Prostate gland (tissue), 2 donors: ENCODE data around the gene KIAA1755. TPM values are rescaled to one million over a fixed set of nuclear protein-coding genes. Genes with fewer than 3 reads are reported as not detected.

Source experiments
- DNase-seq: peaks from one replicate; pipeline ENCODE4 v3.0.0-alpha.2; 2019; ENCODE audit warnings: low spot score
- H3K27ac ChIP-seq, 2 donors: fragments of 200-600 bp; sonication (generic); 2 replicates each; pipeline ENCODE4 v1.5.1; 2017 to 2019
- H3K27me3 ChIP-seq: fragments of 200-600 bp; sonication (generic); replicated peaks from 2 replicates; pipeline ENCODE4 v1.5.1; 2019; ENCODE audit not compliant: insufficient read depth
- H3K36me3 ChIP-seq, 2 donors: fragments of 200-600 bp; sonication (generic); 1 replicate in 1 of 2; 2 replicates in 1 of 2; pipeline versions ENCODE4 v1.5.1 to v1.8.1; 2017 to 2019
- H3K4me1 ChIP-seq: fragments of 200-600 bp; sonication (generic); replicated peaks from 2 replicates; pipeline ENCODE4 v1.5.1; 2019
- H3K4me3 ChIP-seq, 2 donors: fragments of 200-600 bp; sonication (generic); 2 replicates each; pipeline ENCODE4 v1.5.1; 2017 to 2019
- H3K9me3 ChIP-seq: fragments of 200-600 bp; sonication (generic); 2 replicates; pipeline ENCODE4 v1.5.1; 2017
- POLR2A ChIP-seq: fragments of 450-650 bp; IDR thresholded peaks from one replicate; pipeline ENCODE4 v1.6.1; 2016; ENCODE audit warnings: antibody characterized with exemption, mild to moderate bottlenecking
- POLR2AphosphoS5 ChIP-seq: sonication (generic); formaldehyde crosslinking; IDR thresholded peaks from one replicate; pipeline ENCODE4 v1.6.1; 2017; ENCODE audit warnings: antibody characterized with exemption
- WGBS: methylation state at CpG from one replicate; pipeline ENCODE4 v1.1.5; 2018; 5-methylcytosine and 5-hydroxymethylcytosine counted together
- intact Hi-C: fragments of 100-400 bp; cut with DNase I; formaldehyde crosslinking; loops from one replicate; pipeline ENCODE4 v1.14.2; 2022
- total RNA-seq, 2 donors: library from RNA; depleted of rRNA; stranded (reverse); fragments of >200 nt; gene quantifications; one replicate each; pipeline ENCODE4 v1.1.0, GENCODE V29; 2016
- TF ChIP-seq, protein P1 (sequence below), 4 experiments: fragments of 200-600 bp in 2 of 4; fragments of 450-650 bp in 2 of 4; sonication (generic) in 2 of 4; IDR thresholded peaks; 1 replicate in 3 of 4; 2 replicates in 1 of 4; pipeline ENCODE4 v1.5.1; 2016 to 2019; ENCODE audit warnings: antibody characterized with exemption in 4 of 4, mild to moderate bottlenecking in 2 of 4, moderate library complexity in 2 of 4

KIAA1755 gene
- total RNA-seq, 2 donors from 2014 or later, result 5.0 to 10.8 TPM

DNA sequence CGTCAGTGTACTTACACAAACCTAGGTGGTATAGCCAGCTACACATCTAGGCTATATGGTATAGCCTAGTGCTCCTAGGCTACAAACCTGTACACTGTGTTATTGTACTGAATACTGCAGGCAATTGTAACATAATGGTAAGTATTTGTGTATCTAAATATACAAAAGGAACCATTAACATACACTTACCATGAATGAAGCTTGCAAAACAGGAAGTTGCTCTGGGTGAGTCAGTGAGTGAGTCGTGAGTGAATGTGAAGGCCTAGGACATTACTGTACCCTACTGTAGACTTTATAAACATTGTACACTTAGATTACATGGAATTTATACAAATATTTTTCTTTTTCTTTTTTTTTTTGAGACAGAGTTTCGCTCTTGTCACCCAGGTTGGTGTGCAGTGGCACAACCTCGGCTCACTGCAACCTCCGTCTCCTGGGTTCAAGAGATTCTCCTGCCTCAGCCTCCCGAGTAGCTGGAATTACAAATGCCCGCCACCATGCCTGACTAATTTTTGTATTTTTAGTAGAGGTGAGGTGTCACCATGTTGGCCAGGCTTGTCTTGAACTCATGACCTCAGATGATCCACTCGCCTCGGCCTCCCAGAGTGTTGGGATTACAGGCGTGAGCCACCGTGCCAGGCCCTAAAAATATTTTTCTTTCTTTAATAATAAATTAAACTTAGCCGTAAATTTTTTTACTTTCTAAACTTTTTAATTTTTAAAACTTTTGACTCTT lies 15.4 kb upstream of the KIAA1755 start:
- Histone ChIP-seq H3K4me1 (no peaks in the 10 kb centered on the region), H3K9me3 (no peaks in the 10 kb centered on the region), H3K27me3 (no peaks in the 10 kb centered on the region), H3K27ac (no peak overlapping the region), H3K36me3 (no peaks in the 10 kb centered on the region), H3K4me3 (no peak overlapping the region)
- 86% methylated on average over 12 of the region's 12 CpGs for WGBS
- TF ChIP-seq POLR2AphosphoS5 (no peak), POLR2A (no peak)
- intact Hi-C loops, result no loop called here
- no peak for DNase-seq

DNA sequence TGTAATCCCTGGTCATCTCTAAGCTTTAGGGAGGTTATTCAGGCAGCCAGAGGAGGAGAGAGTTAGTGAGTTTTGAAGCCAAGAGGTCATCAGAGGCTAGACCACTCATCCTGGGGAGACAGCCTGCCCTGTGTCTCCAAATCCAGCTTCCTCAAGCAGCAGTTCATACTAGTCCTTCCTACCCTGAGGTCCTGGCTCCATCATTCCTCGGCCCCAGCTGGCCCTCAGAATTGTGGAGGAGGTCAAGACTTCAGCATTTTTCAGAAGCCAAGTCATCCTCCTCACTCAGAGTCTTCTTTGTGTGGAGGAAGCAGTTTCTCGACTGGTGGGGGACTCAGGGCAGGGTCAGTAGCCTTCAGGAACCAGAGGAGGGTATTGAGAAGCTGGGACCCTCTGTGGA lies 12.4 kb upstream of the KIAA1755 start:
- WGBS, result 72% methylated on average over 2 of the region's 2 CpGs
- no peaks in the 10 kb centered on the region for H3K4me1 ChIP-seq
- H3K4me3 ChIP-seq, result no peak overlapping the region
- intact Hi-C loops, result no loop called here
- no peaks in the 10 kb centered on the region for H3K9me3 ChIP-seq
- DNase-seq, result no peak
- TF ChIP-seq POLR2AphosphoS5 (no peak), POLR2A (no peak)
- TF ChIP-seq, protein P1, sequence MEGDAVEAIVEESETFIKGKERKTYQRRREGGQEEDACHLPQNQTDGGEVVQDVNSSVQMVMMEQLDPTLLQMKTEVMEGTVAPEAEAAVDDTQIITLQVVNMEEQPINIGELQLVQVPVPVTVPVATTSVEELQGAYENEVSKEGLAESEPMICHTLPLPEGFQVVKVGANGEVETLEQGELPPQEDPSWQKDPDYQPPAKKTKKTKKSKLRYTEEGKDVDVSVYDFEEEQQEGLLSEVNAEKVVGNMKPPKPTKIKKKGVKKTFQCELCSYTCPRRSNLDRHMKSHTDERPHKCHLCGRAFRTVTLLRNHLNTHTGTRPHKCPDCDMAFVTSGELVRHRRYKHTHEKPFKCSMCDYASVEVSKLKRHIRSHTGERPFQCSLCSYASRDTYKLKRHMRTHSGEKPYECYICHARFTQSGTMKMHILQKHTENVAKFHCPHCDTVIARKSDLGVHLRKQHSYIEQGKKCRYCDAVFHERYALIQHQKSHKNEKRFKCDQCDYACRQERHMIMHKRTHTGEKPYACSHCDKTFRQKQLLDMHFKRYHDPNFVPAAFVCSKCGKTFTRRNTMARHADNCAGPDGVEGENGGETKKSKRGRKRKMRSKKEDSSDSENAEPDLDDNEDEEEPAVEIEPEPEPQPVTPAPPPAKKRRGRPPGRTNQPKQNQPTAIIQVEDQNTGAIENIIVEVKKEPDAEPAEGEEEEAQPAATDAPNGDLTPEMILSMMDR (IDR thresholded peaks at IDR 0.05), result no peak
- no peaks in the 10 kb centered on the region for H3K36me3 ChIP-seq
- no peak overlapping the region for H3K27ac ChIP-seq
- no peaks in the 10 kb centered on the region for H3K27me3 ChIP-seq

DNA sequence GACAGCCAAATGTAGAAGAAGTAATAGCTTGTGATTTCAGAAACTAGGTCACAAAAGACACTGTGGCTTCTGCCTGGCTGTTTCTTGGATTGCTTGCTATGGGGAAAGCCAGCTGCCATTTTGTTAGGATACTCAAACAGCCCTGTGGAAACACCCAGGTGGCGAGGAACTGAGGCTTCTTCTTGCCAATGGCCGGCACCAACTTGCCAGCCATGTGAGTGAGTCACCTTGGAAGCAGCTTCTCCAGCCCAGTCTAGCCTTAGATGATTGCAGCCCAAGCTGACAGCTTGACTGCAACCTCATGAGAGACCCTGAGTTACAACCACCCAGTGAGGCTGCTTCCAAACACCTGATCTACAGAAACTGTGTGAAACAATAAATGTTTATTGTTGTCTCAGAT lies 11.9 kb upstream of the KIAA1755 start:
- intact Hi-C loops, result no loop called here
- H3K27ac ChIP-seq, result no peak overlapping the region

DNA sequence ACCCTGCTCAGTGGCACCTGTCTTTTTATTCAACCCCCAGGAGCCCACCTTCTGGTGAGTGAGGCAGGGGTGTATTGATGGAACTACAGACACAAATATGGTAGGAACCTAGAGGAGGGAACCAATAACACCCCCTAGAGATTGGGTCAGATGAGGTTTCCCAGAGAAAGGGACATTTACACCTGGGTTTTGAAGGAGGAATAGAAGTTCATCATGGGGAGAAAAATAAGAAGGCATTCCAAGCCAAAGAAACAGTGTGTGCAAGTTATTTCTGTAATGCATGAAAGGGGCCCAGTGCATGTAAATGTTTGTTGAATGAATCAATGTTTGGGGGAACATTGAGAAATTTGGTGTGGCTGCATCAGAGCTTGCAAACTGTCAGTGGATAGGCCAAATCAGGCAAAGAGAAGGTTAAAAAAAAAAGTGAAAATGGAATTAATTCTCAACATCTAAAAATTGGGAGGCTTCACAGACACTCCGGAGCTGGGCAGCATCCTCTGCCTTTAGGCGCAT lies 11.1 kb upstream of the KIAA1755 start:
- 94% methylated on average over 2 of the region's 2 CpGs for WGBS
- DNase-seq, result no peak
- TF ChIP-seq, protein P1 (IDR thresholded peaks at IDR 0.05), result no peak
- TF ChIP-seq POLR2A (no peak), POLR2AphosphoS5 (no peak)
- no peak overlapping the region for H3K4me3 ChIP-seq
- no peaks in the 10 kb centered on the region for H3K9me3 ChIP-seq
- no peaks in the 10 kb centered on the region for H3K27me3 ChIP-seq
- no peaks in the 10 kb centered on the region for H3K4me1 ChIP-seq
- intact Hi-C loops, result no loop called here
- no peak overlapping the region for H3K27ac ChIP-seq
- no peaks in the 10 kb centered on the region for H3K36me3 ChIP-seq

More for the DNA sequence above, 11.9 kb upstream of the KIAA1755 start:
- Histone ChIP-seq H3K4me3 (no peak overlapping the region), H3K27me3 (no peaks in the 10 kb centered on the region), H3K9me3 (no peaks in the 10 kb centered on the region), H3K36me3 (no peaks in the 10 kb centered on the region), H3K4me1 (no peaks in the 10 kb centered on the region)
- no peak for DNase-seq
- TF ChIP-seq POLR2A, result no peak
- no peak for TF ChIP-seq POLR2AphosphoS5
- TF ChIP-seq, protein P1 (IDR thresholded peaks at IDR 0.05), result no peak
- 85% methylated on average over 2 of the region's 2 CpGs for WGBS

DNA sequence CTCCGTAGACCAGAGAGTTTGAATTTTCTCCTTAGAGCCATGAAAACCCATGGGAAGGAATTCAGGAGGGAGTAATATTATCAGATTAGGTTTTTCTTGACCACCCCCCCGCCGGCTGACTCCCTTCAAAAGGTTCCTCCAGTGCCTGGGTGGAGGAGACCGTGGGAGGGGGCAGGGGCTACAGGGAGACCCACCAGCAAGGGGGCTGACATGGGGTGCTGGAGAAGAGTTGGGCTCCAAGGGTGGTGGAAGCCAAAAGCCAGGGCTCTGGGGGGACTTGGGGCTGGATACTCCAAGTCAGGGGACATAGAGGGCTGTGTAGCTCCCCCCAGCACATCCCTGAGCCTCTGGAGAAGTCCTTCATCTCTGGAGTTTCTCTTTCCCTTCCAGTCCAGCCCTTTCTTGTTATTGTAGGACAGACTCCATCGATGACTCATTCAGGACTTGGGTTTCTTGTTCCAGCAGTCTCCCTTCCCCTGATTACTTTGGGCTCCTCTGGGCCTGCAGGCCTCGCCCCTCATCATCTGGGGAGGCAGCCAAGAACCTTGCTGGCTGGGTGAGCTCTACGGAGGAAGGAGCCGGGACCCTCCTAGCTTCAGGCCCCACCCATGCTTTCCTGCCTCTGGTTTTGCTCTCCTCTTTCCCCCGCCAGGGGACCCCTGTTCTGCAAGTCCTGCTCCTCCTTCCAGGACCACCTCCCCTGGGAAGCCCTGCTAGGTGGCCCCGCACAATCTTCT lies 10.5 kb upstream of the KIAA1755 start:
- H3K27ac ChIP-seq, result peak overlapping the region; percentile 41 to 51
- H3K27me3 ChIP-seq, result no peaks in the 10 kb centered on the region
- no peak overlapping the region for H3K4me3 ChIP-seq
- intact Hi-C loops, result no loop called here
- no peaks in the 10 kb centered on the region for H3K4me1 ChIP-seq
- H3K9me3 ChIP-seq, result no peaks in the 10 kb centered on the region
- no peak for DNase-seq
- TF ChIP-seq POLR2AphosphoS5 (peak; percentile 52), POLR2A (no peak)
- TF ChIP-seq, protein P1 (IDR thresholded peaks at IDR 0.05), result no peak
- 45% methylated on average over 10 of the region's 10 CpGs for WGBS
- H3K36me3 ChIP-seq, result no peaks in the 10 kb centered on the region
